Measurements from ENCODE around the gene SFTPB.

The SFTPB gene

GRCh38 chr2:85695121-85695520 is 27.1 kb upstream of the SFTPB start (continued):
- TF ChIP-seq ZNF10 (tag by site-specific recombination; IDR thresholded peaks at IDR 0.05) (no peak), ZNF514 (tag by site-specific recombination; IDR thresholded peaks at IDR 0.05) (no peak), ZNF645 (tag by site-specific recombination; IDR thresholded peaks at IDR 0.05) (no peak), ZNF777 (tag by site-specific recombination; IDR thresholded peaks at IDR 0.05; ENCODE audit: borderline replicate concordance) (no peak), ZNF132 (tag by site-specific recombination; IDR thresholded peaks at IDR 0.05; ENCODE audit: borderline replicate concordance) (no peak), ZNF121 (tag by site-specific recombination; IDR thresholded peaks at IDR 0.05) (no peak)

DNA sequence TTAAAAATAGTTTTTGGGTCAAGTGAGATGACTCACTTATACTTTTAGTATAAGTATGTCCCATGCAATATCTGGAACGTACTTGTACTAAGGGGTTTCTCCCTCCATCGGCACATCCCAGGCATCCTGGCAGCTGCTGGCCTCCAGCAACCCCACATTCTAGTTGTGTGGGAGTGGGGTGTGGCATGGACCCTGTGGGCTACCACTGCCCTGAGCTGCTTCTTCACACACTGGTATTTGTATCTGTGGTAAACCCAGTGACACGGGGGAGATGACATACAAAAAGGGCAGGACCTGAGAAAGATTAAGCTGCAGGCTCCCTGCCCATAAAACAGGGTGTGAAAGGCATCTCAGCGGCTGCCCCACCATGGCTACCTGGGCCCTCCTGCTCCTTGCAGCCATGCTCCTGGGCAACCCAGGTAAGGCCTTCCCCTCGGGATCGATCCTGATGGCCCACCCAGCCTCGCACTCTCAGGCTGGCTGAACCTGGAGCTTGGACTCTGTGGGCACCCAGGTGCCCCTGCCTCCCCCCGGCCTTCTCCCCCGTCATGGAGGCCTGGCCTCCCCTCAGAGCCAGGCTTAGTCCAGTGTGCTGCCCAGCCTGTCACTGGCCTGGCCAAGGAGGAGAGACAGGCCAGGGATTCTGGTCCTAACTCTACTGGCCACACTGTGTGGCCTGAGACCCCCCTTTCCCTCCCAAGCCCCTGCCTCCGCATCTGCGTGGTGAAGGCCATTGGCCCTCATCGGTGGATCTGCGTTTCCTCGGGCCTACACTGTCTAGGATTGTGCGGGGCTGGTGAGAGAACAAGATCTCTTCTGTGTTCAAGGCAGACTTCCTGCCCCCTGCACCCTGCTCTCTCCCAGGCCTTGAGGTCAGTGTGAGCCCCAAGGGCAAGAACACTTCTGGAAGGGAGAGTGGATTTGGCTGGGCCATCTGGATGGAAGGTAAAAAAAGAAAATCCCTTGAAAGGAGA is 26.3 kb upstream of the SFTPB start, which contains the start of gene GNLY:
Gene GNLY (plus strand): TSS at position 307 of the 974 bp plus-strand sequence. CDS start 61 bp downstream, at position 368.
- ChIA-PET POLR2A (no interaction called here), CTCF (interaction anchor here (0.7 to 6.2 kb wide), 4 partner anchors 11 to 174 kb away, joined by 3 to 54 read pairs (median 4); no protein-coding TSS in a partner anchor)
- Histone ChIP-seq H3K9me3 (ENCODE audit: control insufficient read depth, insufficient read depth, low read depth, low read length) (no peaks in the 10 kb centered on the region), H3K36me3 (ENCODE audit: control insufficient read depth in 2 of 2, insufficient read depth in 1 of 2, low read length in 2 of 2) (no peaks in the 10 kb centered on the region), H3K4me3 (ENCODE audit: low read depth, low read length) (no peak within 1 kb of the TSS), H3K27ac (ENCODE audit: extremely low read depth, low read depth, low read length) (no peak within 1 kb of the TSS), H3K4me1 (ENCODE audit: control insufficient read depth, insufficient read depth, low read length) (no peaks in the 10 kb centered on the region)
- TF ChIP-seq OVOL3 (tag by site-specific recombination; IDR thresholded peaks at IDR 0.05) (no peak), HOXD13 (CRISPR knock-in tag; IDR thresholded peaks at IDR 0.05; ENCODE audit: borderline replicate concordance) (no peak), ZNF555 (tag by site-specific recombination; conservative IDR thresholded peaks at IDR 0.05) (no peak), ZNF211 (tag by site-specific recombination; IDR thresholded peaks at IDR 0.05; ENCODE audit: low read depth) (no peak), ZNF600 (tag by site-specific recombination; IDR thresholded peaks at IDR 0.05) (no peak), ZNF184 (tag by site-specific recombination; IDR thresholded peaks at IDR 0.05) (no peak), ZNF239 (tag by site-specific recombination; IDR thresholded peaks at IDR 0.05) (no peak)
- TF ChIP-seq, protein P1, sequence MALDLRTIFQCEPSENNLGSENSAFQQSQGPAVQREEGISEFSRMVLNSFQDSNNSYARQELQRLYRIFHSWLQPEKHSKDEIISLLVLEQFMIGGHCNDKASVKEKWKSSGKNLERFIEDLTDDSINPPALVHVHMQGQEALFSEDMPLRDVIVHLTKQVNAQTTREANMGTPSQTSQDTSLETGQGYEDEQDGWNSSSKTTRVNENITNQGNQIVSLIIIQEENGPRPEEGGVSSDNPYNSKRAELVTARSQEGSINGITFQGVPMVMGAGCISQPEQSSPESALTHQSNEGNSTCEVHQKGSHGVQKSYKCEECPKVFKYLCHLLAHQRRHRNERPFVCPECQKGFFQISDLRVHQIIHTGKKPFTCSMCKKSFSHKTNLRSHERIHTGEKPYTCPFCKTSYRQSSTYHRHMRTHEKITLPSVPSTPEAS (tag by site-specific recombination; IDR thresholded peaks at IDR 0.05) = no peak

DNA sequence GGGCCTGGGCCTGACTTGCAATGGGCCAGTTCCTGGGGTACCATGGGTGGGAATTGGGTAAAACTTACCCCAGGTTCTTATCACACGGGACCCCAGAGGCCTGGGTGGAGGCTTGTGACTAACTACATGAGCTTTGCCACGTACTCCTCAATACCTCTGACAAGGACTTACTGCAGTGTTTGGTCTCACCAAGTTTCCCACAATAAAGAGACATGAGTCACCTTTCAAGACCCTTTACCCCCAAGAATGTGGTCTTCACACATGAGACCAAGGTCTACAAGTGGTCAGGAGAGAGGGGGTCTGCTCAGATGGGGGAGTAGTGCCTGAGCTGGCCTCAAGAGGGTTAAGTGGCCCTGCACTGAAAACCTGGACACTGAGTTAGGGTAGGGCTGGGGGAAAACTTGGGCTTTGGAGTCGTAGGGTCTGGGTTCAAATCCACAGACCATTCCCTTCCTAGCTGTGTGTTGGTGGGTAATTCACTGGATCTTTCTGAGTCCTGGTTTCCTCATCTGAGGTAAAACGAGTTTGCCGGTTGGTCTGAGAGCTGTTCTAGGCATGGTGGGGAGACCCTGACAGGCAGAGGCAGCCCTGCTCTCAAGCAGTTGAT is 24.1 kb upstream of the SFTPB start:
- ChIA-PET CTCF (interaction anchor here (0.7 to 2.3 kb wide), 4 partner anchors 13 to 135 kb away, joined by 3 to 12 read pairs (median 6); no protein-coding TSS in a partner anchor), POLR2A (no interaction called here)
- Histone ChIP-seq H3K9me3 (ENCODE audit: control insufficient read depth, insufficient read depth, low read depth, low read length) (no peaks in the 10 kb centered on the region), H3K27ac (ENCODE audit: extremely low read depth, low read depth, low read length) (no peak overlapping the region), H3K4me3 (ENCODE audit: low read depth, low read length) (no peak overlapping the region), H3K36me3 (ENCODE audit: control insufficient read depth in 2 of 2, insufficient read depth in 1 of 2, low read length in 2 of 2) (no peaks in the 10 kb centered on the region), H3K4me1 (ENCODE audit: control insufficient read depth, insufficient read depth, low read length) (peaks cover 2% of the 10 kb centered on the region; the same call in 1 of the 2 replicates)
- TF ChIP-seq WT1 (tag by site-specific recombination; IDR thresholded peaks at IDR 0.05) (no peak), ZNF433 (tag by site-specific recombination; IDR thresholded peaks at IDR 0.05; ENCODE audit: low read depth) (no peak), SP7 (tag by site-specific recombination; IDR thresholded peaks at IDR 0.05) (no peak), OVOL3 (tag by site-specific recombination; IDR thresholded peaks at IDR 0.05) (no peak), ZNF792 (tag by site-specific recombination; IDR thresholded peaks at IDR 0.05) (no peak), ZNF776 (tag by site-specific recombination; IDR thresholded peaks at IDR 0.05; ENCODE audit: borderline replicate concordance) (no peak), TCF7L2 (IDR thresholded peaks at IDR 0.05; ENCODE audit: borderline replicate concordance, low read depth, low read length) (no peak), ZNF785 (tag by site-specific recombination; IDR thresholded peaks at IDR 0.05) (no peak), ZFHX2 (tag by site-specific recombination; conservative IDR thresholded peaks at IDR 0.05) (no peak), SP2 (tag by site-specific recombination; IDR thresholded peaks at IDR 0.05) (no peak), GLIS1 (tag by site-specific recombination; IDR thresholded peaks at IDR 0.05) (no peak), KLF16 (tag by site-specific recombination; IDR thresholded peaks at IDR 0.05) (no peak)
